ENCODE data around the gene COL4A3. TPM values are rescaled to one million over a fixed set of nuclear protein-coding genes. Genes with fewer than 3 reads are reported as not detected.

Gene COL4A3
- total RNA-seq, 1 experiment from 2014 or later = 0.15 TPM

- no peak overlapping the region for H4K5ac ChIP-seq (ENCODE audit: insufficient read length, low read depth, low read length)
- H2BK15ac ChIP-seq (ENCODE audit: low read depth, low read length) = 0 out of 2 replicates have a peak overlapping the region, but pooled peaks have one; percentile 54
- H3K27me3 ChIP-seq (ENCODE audit: insufficient read depth, low read length) = no peaks in the 10 kb centered on the region
- no CpG with 5 or more reads among the region's 4 CpGs for WGBS (ENCODE audit: extremely low coverage, insufficient read length, low lambda C conversion rate)
- Mint-ChIP-seq H3K4me1 (peaks cover 13 to 16% of the 10 kb centered on the region in 2 experiments), H3K27ac (no peak overlapping the region), H3K4me3 (no peak overlapping the region), H3K27me3 (ENCODE audit: low read depth) (no peaks in the 10 kb centered on the region; the same call in 1 of the 2 replicates), H3K9me3 (no peaks in the 10 kb centered on the region), H3K36me3 (ENCODE audit: insufficient read depth in 1 of 3, low read depth in 3 of 3) (no peaks in the 10 kb centered on the region)
- H4K20me1 ChIP-seq (ENCODE audit: control insufficient read depth, insufficient read depth, insufficient read length) = no peaks in the 10 kb centered on the region
- H2BK5ac ChIP-seq (ENCODE audit: insufficient read length, low read length) = peak overlapping the region; percentile 60
- H3K4me2 ChIP-seq (ENCODE audit: insufficient read depth, insufficient read length, low read length) = no peak overlapping the region
- no peak overlapping the region for H3K4ac ChIP-seq (ENCODE audit: low read depth, low read length)
- H3K79me2 ChIP-seq (ENCODE audit: insufficient read depth, low read length) = no peaks in the 10 kb centered on the region
- no peak overlapping the region for H3K56ac ChIP-seq (ENCODE audit: insufficient read length, low read depth, low read length)
- H2AFZ ChIP-seq (ENCODE audit: low read length) = no peak overlapping the region
- no peak for TF ChIP-seq CTCF (conservative IDR thresholded peaks at IDR 0.05)
- no peaks in the 10 kb centered on the region for H3K9me3 ChIP-seq (ENCODE audit: control insufficient read depth, low read depth, low read length)
- no peak overlapping the region for H3K23ac ChIP-seq (ENCODE audit: insufficient read length, low read depth, low read length)
- DNase-seq = no peak
- H3T11ph ChIP-seq (ENCODE audit: low read length) = no peak overlapping the region
- no peak overlapping the region for H3K27ac ChIP-seq (ENCODE audit: insufficient read length, low read depth, low read length)
- no peak overlapping the region for H2AK5ac ChIP-seq (ENCODE audit: insufficient read length, low read length)
- H3K23me2 ChIP-seq (ENCODE audit: insufficient read length, low read depth, low read length, poor library complexity, severe bottlenecking) = no peaks in the 10 kb centered on the region
- no peak overlapping the region for H3K9ac ChIP-seq (ENCODE audit: extremely low read depth, insufficient read length, low read length)
- no peak overlapping the region for H2BK20ac ChIP-seq (ENCODE audit: low read depth, low read length, poor library complexity, severe bottlenecking)
- no peaks in the 10 kb centered on the region for H3K79me1 ChIP-seq (ENCODE audit: insufficient read depth, low read depth, low read length, poor library complexity, severe bottlenecking)
- H3K4me1 ChIP-seq (ENCODE audit: insufficient read depth, low read length) = no peaks in the 10 kb centered on the region
- H4K91ac ChIP-seq (ENCODE audit: insufficient read length, low read depth, low read length) = no peak overlapping the region
- no peak overlapping the region for H2BK120ac ChIP-seq (ENCODE audit: low read depth, low read length, poor library complexity, severe bottlenecking)
- H2BK12ac ChIP-seq (ENCODE audit: insufficient read length, low read depth, low read length) = no peak overlapping the region
- peak overlapping the region; percentile 69 for H4K8ac ChIP-seq (replicated peaks; ENCODE audit: insufficient read length, low read depth, low read length)
- no peak overlapping the region for H3K18ac ChIP-seq (ENCODE audit: insufficient read length, low read depth, low read length)
- no peak overlapping the region for H3K14ac ChIP-seq (ENCODE audit: insufficient read depth, low read length)
Measured at GRCh38 chr2:227308784-227309183, 144.4 kb downstream of the COL4A3 start.
